ENCODE measurements around the gene ZBED2.

Gene ZBED2

GRCh38 chr3:111598139-111598538 lies 3.0 kb upstream of the ZBED2 start:
- no peaks in the 10 kb centered on the region for H3K27me3 ChIP-seq
- H3K36me3 ChIP-seq, result peaks cover 0 to 77% (median 40%) of the 10 kb centered on the region in 11 experiments; a peak in 15 of 22 replicates
- H3K4me1 ChIP-seq, result peaks cover 0 to 1% (median 0%) of the 10 kb centered on the region in 10 experiments; a peak in 1 of 20 replicates
- H4K20me1 ChIP-seq, result no peaks in the 10 kb centered on the region; a peak in 1 of 22 replicates
- no peak overlapping the region for H3K9ac ChIP-seq
- no peak overlapping the region for H3K4me2 ChIP-seq
- TF ChIP-seq Cebpa-rat (IDR thresholded peaks at IDR 0.05), result no peak
- no peak overlapping the region for H3K4me3 ChIP-seq
- no peak overlapping the region for H3K27ac ChIP-seq
- H3K9me3 ChIP-seq (replicated peaks in 1 of 11), result no peaks in the 10 kb centered on the region

GRCh38 chr3:111596328-111596727 lies 1.2 kb upstream of the ZBED2 start:
- Histone ChIP-seq H3K36me3 (peaks cover 0 to 72% (median 38%) of the 10 kb centered on the region in 11 experiments; a peak in 15 of 22 replicates), H3K4me2 (no peak overlapping the region), H3K4me1 (no peaks in the 10 kb centered on the region), H3K9me3 (replicated peaks in 1 of 11) (no peaks in the 10 kb centered on the region), H4K20me1 (no peaks in the 10 kb centered on the region), H3K9ac (no peak overlapping the region), H3K27me3 (no peaks in the 10 kb centered on the region), H3K4me3 (no peak overlapping the region), H3K27ac (no peak overlapping the region)
- TF ChIP-seq Cebpa-rat (IDR thresholded peaks at IDR 0.05), result no peak

GRCh38 chr3:111594781-111595180 lies 365 bp downstream of the ZBED2 start:
- no peak for TF ChIP-seq Cebpa-rat (IDR thresholded peaks at IDR 0.05)
- Histone ChIP-seq H3K27ac (no peak overlapping the region), H3K36me3 (peaks cover 0 to 71% (median 34%) of the 10 kb centered on the region in 11 experiments; a peak in 13 of 22 replicates), H3K9ac (no peak overlapping the region), H3K27me3 (no peaks in the 10 kb centered on the region), H3K4me1 (0 out of 20 replicates have a peak, but pooled peaks cover 0 to 5% (median 0%) of the 10 kb centered on the region in 10 experiments), H3K4me2 (no peak overlapping the region), H4K20me1 (no peaks in the 10 kb centered on the region), H3K9me3 (replicated peaks in 1 of 11) (no peaks in the 10 kb centered on the region), H3K4me3 (no peak overlapping the region)

- no peak for TF ChIP-seq Cebpa-rat (IDR thresholded peaks at IDR 0.05)
- Histone ChIP-seq H3K27me3 (no peaks in the 10 kb centered on the region), H3K4me3 (no peak overlapping the region), H3K36me3 (peaks cover 0 to 65% (median 34%) of the 10 kb centered on the region in 11 experiments; a peak in 13 of 22 replicates), H3K9ac (no peak overlapping the region), H3K9me3 (replicated peaks in 1 of 11) (no peaks in the 10 kb centered on the region), H3K27ac (no peak overlapping the region), H4K20me1 (no peaks in the 10 kb centered on the region), H3K4me1 (0 out of 20 replicates have a peak, but pooled peaks cover 0 to 5% (median 0%) of the 10 kb centered on the region in 10 experiments), H3K4me2 (no peak overlapping the region)
These were observed 941 bp downstream of the ZBED2 start for GRCh38 chr3:111594205-111594604.

GRCh38 chr3:111593666-111594065 lies 1.5 kb downstream of the ZBED2 start:
- H3K4me3 ChIP-seq, result no peak overlapping the region
- 0 out of 20 replicates have a peak, but pooled peaks cover 0 to 5% (median 0%) of the 10 kb centered on the region in 10 experiments for H3K4me1 ChIP-seq
- H4K20me1 ChIP-seq, result no peaks in the 10 kb centered on the region
- H3K36me3 ChIP-seq, result peaks cover 0 to 61% (median 30%) of the 10 kb centered on the region in 11 experiments; a peak in 13 of 22 replicates
- no peaks in the 10 kb centered on the region for H3K27me3 ChIP-seq
- no peaks in the 10 kb centered on the region for H3K9me3 ChIP-seq (replicated peaks in 1 of 11)
- no peak overlapping the region for H3K4me2 ChIP-seq
- TF ChIP-seq Cebpa-rat (IDR thresholded peaks at IDR 0.05), result no peak
- H3K9ac ChIP-seq, result no peak overlapping the region
- H3K27ac ChIP-seq, result no peak overlapping the region

- H3K9ac ChIP-seq, result no peak overlapping the region
- H3K9me3 ChIP-seq (replicated peaks in 1 of 11), result no peaks in the 10 kb centered on the region
- no peak overlapping the region for H3K4me3 ChIP-seq
- H3K27me3 ChIP-seq, result no peaks in the 10 kb centered on the region
- H4K20me1 ChIP-seq, result no peaks in the 10 kb centered on the region
- H3K4me1 ChIP-seq, result 0 out of 20 replicates have a peak, but pooled peaks cover 0 to 5% (median 0%) of the 10 kb centered on the region in 10 experiments
- no peak overlapping the region for H3K4me2 ChIP-seq
- H3K36me3 ChIP-seq, result peaks cover 0 to 55% (median 27%) of the 10 kb centered on the region in 11 experiments; a peak in 13 of 22 replicates
- no peak overlapping the region for H3K27ac ChIP-seq
- no peak for TF ChIP-seq Cebpa-rat (IDR thresholded peaks at IDR 0.05)
These were observed 2.2 kb downstream of the ZBED2 start for GRCh38 chr3:111592936-111593335.

- H3K4me1 ChIP-seq, result 0 out of 20 replicates have a peak, but pooled peaks cover 0 to 5% (median 0%) of the 10 kb centered on the region in 10 experiments
- no peaks in the 10 kb centered on the region for H3K27me3 ChIP-seq
- H4K20me1 ChIP-seq, result no peaks in the 10 kb centered on the region
- H3K36me3 ChIP-seq, result peaks cover 0 to 57% (median 33%) of the 10 kb centered on the region in 11 experiments; a peak in 15 of 22 replicates
- H3K9me3 ChIP-seq (replicated peaks in 1 of 11), result peaks cover 0 to 7% (median 0%) of the 10 kb centered on the region in 11 experiments; a peak in 6 of 22 replicates
- no peak overlapping the region for H3K4me2 ChIP-seq
- no peak for TF ChIP-seq Cebpa-rat (IDR thresholded peaks at IDR 0.05)
- H3K4me3 ChIP-seq, result no peak overlapping the region
- H3K27ac ChIP-seq, result no peak overlapping the region
- no peak overlapping the region for H3K9ac ChIP-seq
These were observed 3.0 kb downstream of the ZBED2 start for GRCh38 chr3:111592143-111592542.

- peaks cover 0 to 12% (median 5%) of the 10 kb centered on the region in 11 experiments; a peak in 13 of 22 replicates for H3K9me3 ChIP-seq (replicated peaks in 1 of 11)
- 0 out of 20 replicates have a peak, but pooled peaks cover 0 to 5% (median 0%) of the 10 kb centered on the region in 10 experiments for H3K4me1 ChIP-seq
- TF ChIP-seq Cebpa-rat (IDR thresholded peaks at IDR 0.05), result no peak
- no peak overlapping the region for H3K4me3 ChIP-seq
- no peak overlapping the region for H3K4me2 ChIP-seq
- H3K27ac ChIP-seq, result no peak overlapping the region
- no peak overlapping the region for H3K9ac ChIP-seq
- H3K27me3 ChIP-seq, result no peaks in the 10 kb centered on the region
- no peaks in the 10 kb centered on the region for H4K20me1 ChIP-seq
- H3K36me3 ChIP-seq, result peaks cover 0 to 62% (median 35%) of the 10 kb centered on the region in 11 experiments; a peak in 15 of 22 replicates
These were observed 3.6 kb downstream of the ZBED2 start for GRCh38 chr3:111591555-111591954.

- no peak overlapping the region; a peak in 1 of 22 replicates for H3K4me2 ChIP-seq
These were observed 5.0 kb downstream of the ZBED2 start for GRCh38 chr3:111590143-111590491.

More at GRCh38 chr3:111590143-111590491, 5.0 kb downstream of the ZBED2 start:
- Histone ChIP-seq H3K36me3 (peaks cover 0 to 71% (median 46%) of the 10 kb centered on the region in 11 experiments; a peak in 17 of 22 replicates), H3K27ac (no peak overlapping the region), H3K4me1 (0 out of 20 replicates have a peak, but pooled peaks cover 0 to 5% (median 0%) of the 10 kb centered on the region in 10 experiments), H4K20me1 (no peaks in the 10 kb centered on the region), H3K27me3 (no peaks in the 10 kb centered on the region), H3K4me3 (no peak overlapping the region), H3K9me3 (replicated peaks in 1 of 11) (peaks cover 0 to 24% (median 13%) of the 10 kb centered on the region in 11 experiments; a peak in 15 of 22 replicates), H3K9ac (no peak overlapping the region)
- TF ChIP-seq Cebpa-rat (IDR thresholded peaks at IDR 0.05), result no peak

All from BLaER1 treated with 17β-estradiol and CSF1 and Interleukin-3, amounts not matched to agents 10 nM and 100 nM (cell line).